ENCODE data around the gene ATP10B. TPM values are rescaled to one million over a fixed set of nuclear protein-coding genes. Genes with fewer than 3 reads are reported as not detected.

ATP10B gene
- total RNA-seq, 1 donor from 2014 or later = not detected

DNA sequence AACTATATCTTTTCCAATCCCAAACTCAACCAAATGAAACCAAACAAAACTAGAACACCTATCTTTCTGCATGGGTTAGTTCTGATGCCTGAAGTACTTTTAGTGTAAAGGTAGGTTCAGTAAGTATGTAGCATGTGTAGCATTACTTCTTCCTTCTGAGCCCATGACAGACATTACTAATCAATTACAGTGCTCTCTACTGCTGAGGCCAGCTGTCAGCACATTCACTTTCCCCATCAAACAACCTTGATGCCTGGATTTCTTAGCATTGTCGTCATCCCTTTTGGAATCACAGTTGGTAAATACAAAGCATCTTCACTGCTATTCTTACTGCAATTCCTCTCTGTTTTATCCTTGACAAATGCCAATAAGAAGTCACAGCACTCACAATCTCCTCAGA lies 327.2 kb downstream of the ATP10B start:
- TF ChIP-seq, protein P1, sequence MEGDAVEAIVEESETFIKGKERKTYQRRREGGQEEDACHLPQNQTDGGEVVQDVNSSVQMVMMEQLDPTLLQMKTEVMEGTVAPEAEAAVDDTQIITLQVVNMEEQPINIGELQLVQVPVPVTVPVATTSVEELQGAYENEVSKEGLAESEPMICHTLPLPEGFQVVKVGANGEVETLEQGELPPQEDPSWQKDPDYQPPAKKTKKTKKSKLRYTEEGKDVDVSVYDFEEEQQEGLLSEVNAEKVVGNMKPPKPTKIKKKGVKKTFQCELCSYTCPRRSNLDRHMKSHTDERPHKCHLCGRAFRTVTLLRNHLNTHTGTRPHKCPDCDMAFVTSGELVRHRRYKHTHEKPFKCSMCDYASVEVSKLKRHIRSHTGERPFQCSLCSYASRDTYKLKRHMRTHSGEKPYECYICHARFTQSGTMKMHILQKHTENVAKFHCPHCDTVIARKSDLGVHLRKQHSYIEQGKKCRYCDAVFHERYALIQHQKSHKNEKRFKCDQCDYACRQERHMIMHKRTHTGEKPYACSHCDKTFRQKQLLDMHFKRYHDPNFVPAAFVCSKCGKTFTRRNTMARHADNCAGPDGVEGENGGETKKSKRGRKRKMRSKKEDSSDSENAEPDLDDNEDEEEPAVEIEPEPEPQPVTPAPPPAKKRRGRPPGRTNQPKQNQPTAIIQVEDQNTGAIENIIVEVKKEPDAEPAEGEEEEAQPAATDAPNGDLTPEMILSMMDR (IDR thresholded peaks at IDR 0.05; ENCODE audit: borderline replicate concordance) = no peak

DNA sequence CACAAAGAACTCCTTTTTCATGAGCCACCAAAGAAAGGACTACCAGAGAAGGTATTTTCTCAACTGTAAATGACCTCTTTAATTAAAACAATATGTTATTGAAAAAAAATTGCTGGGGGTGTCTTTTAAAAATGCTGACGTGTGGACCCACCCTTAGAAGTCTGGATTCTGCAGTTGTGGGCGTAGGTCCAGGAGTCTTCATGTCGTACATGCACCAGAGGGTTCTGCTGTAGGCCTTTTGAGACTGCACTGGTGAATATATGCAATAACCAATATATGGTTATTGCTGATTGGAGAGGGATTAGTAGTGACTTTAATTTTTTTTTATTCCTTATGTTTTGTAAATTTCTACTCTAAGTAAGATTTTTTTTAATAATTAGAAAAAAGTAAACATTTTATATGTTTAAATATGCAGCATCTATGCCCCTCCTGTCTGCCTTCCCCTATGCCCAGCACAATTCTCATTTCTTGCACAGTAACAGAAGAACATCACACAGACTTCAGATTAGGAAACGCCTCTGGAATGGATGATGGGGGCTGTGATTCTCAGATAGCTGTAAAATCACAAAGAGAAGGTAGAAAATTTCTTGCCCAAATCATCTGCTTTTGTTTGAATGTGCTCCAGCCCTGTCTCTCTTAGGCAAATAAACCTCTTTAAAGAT lies 328.4 kb downstream of the ATP10B start:
- TF ChIP-seq, protein P1 (IDR thresholded peaks at IDR 0.05; ENCODE audit: borderline replicate concordance) = no peak
- no peaks in the 10 kb centered on the region for H3K9me3 ChIP-seq (replicated peaks)

More for the DNA sequence above, 327.2 kb downstream of the ATP10B start:
- H3K27ac ChIP-seq (replicated peaks) = no peak overlapping the region
- H3K4me1 ChIP-seq = no peaks in the 10 kb centered on the region
- no peak for DNase-seq
- no peaks in the 10 kb centered on the region for H3K9me3 ChIP-seq (replicated peaks)
- H3K27me3 ChIP-seq (ENCODE audit: low read depth) = peaks cover 18% of the 10 kb centered on the region
- intact Hi-C loops (cut with micrococcal nuclease) = no loop called here
- H3K4me3 ChIP-seq = no peak overlapping the region
- H3K36me3 ChIP-seq = no peaks in the 10 kb centered on the region

DNA sequence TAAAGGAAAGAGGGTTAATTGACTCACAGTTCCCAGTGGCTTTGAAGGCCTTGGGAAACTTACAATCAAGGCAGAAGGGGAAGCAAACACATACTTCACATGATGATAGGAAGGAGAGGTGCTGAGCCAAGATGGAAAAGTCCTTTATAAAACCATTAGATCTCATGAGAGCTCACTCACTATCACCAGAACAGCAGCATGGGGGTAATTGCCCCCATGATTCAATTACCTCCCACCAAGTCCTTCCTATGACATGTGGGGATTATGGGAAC lies 330.7 kb downstream of the ATP10B start:
- Histone ChIP-seq H3K9me3 (replicated peaks) (no peaks in the 10 kb centered on the region), H3K36me3 (no peaks in the 10 kb centered on the region), H3K27ac (replicated peaks) (no peak overlapping the region), H3K27me3 (ENCODE audit: low read depth) (peaks cover 15% of the 10 kb centered on the region), H3K4me1 (no peaks in the 10 kb centered on the region), H3K4me3 (no peak overlapping the region)
- TF ChIP-seq, protein P1 (IDR thresholded peaks at IDR 0.05; ENCODE audit: borderline replicate concordance) = no peak
- no peak for DNase-seq
- intact Hi-C loops (cut with micrococcal nuclease) = no loop called here

More for the DNA sequence above, 328.4 kb downstream of the ATP10B start:
- no peak for DNase-seq
- no peak overlapping the region for H3K27ac ChIP-seq (replicated peaks)
- H3K4me3 ChIP-seq = no peak overlapping the region
- intact Hi-C loops (cut with micrococcal nuclease) = no loop called here
- H3K4me1 ChIP-seq = no peaks in the 10 kb centered on the region
- no peaks in the 10 kb centered on the region for H3K36me3 ChIP-seq
- H3K27me3 ChIP-seq (ENCODE audit: low read depth) = peaks cover 15% of the 10 kb centered on the region

DNA sequence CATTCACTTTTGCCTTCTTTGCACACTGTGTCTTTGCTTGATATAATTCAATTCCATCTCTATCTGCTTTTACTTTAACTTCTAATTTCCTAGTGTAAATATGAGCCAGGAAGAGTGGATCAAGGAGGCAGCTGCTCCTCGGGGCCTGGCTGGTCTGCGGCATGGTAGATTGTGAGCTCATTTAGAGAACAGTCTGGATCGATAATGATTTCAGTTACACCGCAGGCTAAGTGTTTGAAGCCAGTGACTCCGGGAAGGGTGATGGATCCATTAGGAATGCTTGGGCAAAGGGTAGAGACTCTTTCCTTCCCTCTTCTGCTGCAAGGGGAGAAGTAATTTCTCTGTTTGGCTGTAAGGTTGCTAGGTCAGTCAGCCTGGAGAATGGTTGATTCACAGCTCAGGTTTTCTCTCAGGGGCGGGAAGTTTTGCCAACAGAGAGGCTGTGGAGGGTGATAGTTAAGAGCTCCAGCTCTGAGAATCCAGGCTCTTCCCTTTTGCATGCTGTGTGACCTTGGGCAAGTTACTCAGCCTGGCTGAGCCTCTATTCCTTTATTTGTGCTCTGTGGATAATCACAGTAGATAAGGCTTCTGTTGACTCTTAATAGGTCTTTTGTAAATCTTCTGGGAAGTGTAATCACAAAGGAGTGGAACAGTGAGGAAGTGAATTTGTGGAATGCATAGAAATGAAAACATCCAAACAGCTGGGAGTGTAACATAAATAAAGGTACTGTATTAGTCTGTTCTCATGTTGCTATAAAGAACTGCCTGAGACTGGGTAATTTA lies 331.2 kb downstream of the ATP10B start:
- Histone ChIP-seq H3K36me3 (no peaks in the 10 kb centered on the region), H3K27ac (replicated peaks) (no peak overlapping the region), H3K4me1 (no peaks in the 10 kb centered on the region), H3K27me3 (ENCODE audit: low read depth) (peaks cover 15% of the 10 kb centered on the region), H3K9me3 (replicated peaks) (no peaks in the 10 kb centered on the region), H3K4me3 (no peak overlapping the region)
- no peak for DNase-seq
- intact Hi-C loops (cut with micrococcal nuclease) = no loop called here
- TF ChIP-seq, protein P1 (IDR thresholded peaks at IDR 0.05; ENCODE audit: borderline replicate concordance) = no peak

DNA sequence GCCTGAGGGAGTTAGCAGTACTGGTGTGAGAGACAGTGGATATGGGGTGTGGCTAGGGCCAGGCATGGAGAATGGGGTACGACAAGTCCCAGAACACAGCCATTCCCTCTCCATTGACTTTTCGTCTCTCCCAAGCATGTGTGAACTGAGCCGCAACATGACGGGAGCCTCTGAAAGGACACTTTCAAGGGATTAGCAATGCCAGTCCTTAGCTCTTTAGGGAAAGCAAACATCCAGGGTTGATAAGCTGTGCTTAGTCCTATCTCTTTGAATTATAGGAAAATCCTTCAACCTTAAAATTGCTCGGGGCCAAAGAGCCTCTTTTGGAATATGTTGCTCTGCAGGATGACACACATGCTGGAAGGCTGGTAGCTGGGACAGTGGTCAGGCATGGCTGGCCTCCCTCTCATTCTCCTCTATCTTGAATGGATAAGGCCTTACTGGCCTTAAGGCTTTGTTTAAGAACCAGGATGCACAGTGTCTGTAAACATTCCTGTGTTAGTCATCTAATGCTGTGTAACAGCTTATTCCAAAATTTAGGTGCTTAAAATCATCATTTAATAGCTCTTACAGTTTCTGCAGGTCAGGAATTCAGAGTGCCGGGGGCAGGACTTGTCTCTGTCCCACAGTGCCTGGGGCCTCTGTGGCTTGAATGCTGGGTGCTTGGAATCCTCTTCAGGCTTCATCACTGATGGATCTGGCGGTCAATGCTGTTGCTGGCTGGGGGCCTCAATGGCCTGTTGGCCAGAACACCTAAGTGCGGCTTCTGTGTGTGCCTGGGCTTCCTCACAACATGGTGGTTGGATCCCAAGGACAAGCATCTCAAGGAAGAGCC lies 335.1 kb downstream of the ATP10B start:
- H3K9me3 ChIP-seq (replicated peaks) = no peaks in the 10 kb centered on the region
- TF ChIP-seq, protein P1 (IDR thresholded peaks at IDR 0.05; ENCODE audit: borderline replicate concordance) = no peak
- intact Hi-C loops (cut with micrococcal nuclease) = no loop called here
- H3K4me3 ChIP-seq = no peak overlapping the region
- H3K36me3 ChIP-seq = no peaks in the 10 kb centered on the region
- no peak for DNase-seq
- H3K27me3 ChIP-seq (ENCODE audit: low read depth) = peaks cover 37% of the 10 kb centered on the region
- no peaks in the 10 kb centered on the region for H3K4me1 ChIP-seq
- H3K27ac ChIP-seq (replicated peaks) = no peak overlapping the region
